ENCODE results near the gene CSGALNACT2.

DNA sequence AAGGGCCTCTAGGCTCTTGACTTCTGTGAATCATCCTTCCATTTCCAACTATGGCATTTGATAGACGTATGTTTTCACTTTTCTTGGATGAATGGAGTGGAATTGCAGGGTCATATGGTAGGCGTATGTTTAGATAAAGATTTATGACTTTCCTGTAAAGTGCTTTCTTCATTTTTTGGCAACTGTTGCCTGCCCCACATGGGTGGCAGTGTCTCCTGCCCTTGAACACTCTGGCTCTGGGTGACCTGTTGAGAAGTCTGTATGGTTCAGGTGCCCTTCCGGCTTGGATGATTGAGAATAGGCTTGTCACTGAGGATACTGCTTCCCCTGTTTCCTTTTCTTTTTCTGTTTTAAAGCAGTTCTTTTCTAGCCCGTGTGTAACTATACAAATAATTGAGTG lies 38.3 kb upstream of the CSGALNACT2 start:
- TF ChIP-seq MXI1 (IDR thresholded peaks at IDR 0.05; ENCODE audit: low read depth, low read length): no peak
- TF ChIP-seq, protein P1, sequence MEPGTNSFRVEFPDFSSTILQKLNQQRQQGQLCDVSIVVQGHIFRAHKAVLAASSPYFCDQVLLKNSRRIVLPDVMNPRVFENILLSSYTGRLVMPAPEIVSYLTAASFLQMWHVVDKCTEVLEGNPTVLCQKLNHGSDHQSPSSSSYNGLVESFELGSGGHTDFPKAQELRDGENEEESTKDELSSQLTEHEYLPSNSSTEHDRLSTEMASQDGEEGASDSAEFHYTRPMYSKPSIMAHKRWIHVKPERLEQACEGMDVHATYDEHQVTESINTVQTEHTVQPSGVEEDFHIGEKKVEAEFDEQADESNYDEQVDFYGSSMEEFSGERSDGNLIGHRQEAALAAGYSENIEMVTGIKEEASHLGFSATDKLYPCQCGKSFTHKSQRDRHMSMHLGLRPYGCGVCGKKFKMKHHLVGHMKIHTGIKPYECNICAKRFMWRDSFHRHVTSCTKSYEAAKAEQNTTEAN (CRISPR knock-in tag; IDR thresholded peaks at IDR 0.05): no peak
- TF ChIP-seq, protein P2, sequence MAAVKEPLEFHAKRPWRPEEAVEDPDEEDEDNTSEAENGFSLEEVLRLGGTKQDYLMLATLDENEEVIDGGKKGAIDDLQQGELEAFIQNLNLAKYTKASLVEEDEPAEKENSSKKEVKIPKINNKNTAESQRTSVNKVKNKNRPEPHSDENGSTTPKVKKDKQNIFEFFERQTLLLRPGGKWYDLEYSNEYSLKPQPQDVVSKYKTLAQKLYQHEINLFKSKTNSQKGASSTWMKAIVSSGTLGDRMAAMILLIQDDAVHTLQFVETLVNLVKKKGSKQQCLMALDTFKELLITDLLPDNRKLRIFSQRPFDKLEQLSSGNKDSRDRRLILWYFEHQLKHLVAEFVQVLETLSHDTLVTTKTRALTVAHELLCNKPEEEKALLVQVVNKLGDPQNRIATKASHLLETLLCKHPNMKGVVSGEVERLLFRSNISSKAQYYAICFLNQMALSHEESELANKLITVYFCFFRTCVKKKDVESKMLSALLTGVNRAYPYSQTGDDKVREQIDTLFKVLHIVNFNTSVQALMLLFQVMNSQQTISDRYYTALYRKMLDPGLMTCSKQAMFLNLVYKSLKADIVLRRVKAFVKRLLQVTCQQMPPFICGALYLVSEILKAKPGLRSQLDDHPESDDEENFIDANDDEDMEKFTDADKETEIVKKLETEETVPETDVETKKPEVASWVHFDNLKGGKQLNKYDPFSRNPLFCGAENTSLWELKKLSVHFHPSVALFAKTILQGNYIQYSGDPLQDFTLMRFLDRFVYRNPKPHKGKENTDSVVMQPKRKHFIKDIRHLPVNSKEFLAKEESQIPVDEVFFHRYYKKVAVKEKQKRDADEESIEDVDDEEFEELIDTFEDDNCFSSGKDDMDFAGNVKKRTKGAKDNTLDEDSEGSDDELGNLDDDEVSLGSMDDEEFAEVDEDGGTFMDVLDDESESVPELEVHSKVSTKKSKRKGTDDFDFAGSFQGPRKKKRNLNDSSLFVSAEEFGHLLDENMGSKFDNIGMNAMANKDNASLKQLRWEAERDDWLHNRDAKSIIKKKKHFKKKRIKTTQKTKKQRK (IDR thresholded peaks at IDR 0.05; ENCODE audit: borderline replicate concordance, low read depth, low read length): no peak
- TF ChIP-seq, protein P3, sequence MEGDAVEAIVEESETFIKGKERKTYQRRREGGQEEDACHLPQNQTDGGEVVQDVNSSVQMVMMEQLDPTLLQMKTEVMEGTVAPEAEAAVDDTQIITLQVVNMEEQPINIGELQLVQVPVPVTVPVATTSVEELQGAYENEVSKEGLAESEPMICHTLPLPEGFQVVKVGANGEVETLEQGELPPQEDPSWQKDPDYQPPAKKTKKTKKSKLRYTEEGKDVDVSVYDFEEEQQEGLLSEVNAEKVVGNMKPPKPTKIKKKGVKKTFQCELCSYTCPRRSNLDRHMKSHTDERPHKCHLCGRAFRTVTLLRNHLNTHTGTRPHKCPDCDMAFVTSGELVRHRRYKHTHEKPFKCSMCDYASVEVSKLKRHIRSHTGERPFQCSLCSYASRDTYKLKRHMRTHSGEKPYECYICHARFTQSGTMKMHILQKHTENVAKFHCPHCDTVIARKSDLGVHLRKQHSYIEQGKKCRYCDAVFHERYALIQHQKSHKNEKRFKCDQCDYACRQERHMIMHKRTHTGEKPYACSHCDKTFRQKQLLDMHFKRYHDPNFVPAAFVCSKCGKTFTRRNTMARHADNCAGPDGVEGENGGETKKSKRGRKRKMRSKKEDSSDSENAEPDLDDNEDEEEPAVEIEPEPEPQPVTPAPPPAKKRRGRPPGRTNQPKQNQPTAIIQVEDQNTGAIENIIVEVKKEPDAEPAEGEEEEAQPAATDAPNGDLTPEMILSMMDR (IDR thresholded peaks at IDR 0.05 in 2 of 3, conservative IDR thresholded peaks at IDR 0.05 in 1 of 3; ENCODE audit: insufficient read depth in 2 of 3, low read depth in 1 of 3, low read length in 3 of 3): no peak
- TF ChIP-seq EP300 (IDR thresholded peaks at IDR 0.05; ENCODE audit: low read length): no peak
- TF ChIP-seq NRF1 (conservative IDR thresholded peaks at IDR 0.05 in 1 of 2, IDR thresholded peaks at IDR 0.05 in 1 of 2): no peak
- no peak for TF ChIP-seq ZNF57 (CRISPR knock-in tag; IDR thresholded peaks at IDR 0.05)
